Spleen (tissue), 11 donors: ENCODE measurements around the gene LRRC7. TPM values are rescaled to one million over a fixed set of nuclear protein-coding genes. Genes with fewer than 3 reads are reported as not detected.

Source experiments
- DNase-seq: peaks from one replicate; pipeline ENCODE4 v3.0.0-alpha.2; 2020
- H3K27ac ChIP-seq, 8 donors: fragments of 200-600 bp; sonication (generic) in 7 of 8; 1 replicate in 4 of 8; 2 replicates in 4 of 8; pipeline versions ENCODE4 v1.5.0 to v1.8.0; 2016 to 2021; ENCODE audit warnings: inconsistent platforms in 4 of 8, mild to moderate bottlenecking in 4 of 8, moderate library complexity in 1 of 8
- H3K27me3 ChIP-seq, 7 donors: fragments of 200-600 bp; sonication (generic) in 6 of 7; replicated peaks in 1 of 7; 1 replicate in 4 of 7; 2 replicates in 3 of 7; pipeline versions ENCODE4 v1.5.0 to v1.8.0; 2016 to 2021; ENCODE audit warnings: inconsistent platforms in 3 of 7, mild to moderate bottlenecking in 1 of 7
- H3K36me3 ChIP-seq, 6 donors: fragments of 200-600 bp; sonication (generic) in 5 of 6; 1 replicate in 4 of 6; 2 replicates in 2 of 6; pipeline versions ENCODE4 v1.5.0 to v1.8.0; 2016 to 2021; ENCODE audit warnings: inconsistent platforms in 2 of 6
- H3K4me1 ChIP-seq, 6 donors: fragments of 200-600 bp; sonication (generic) in 5 of 6; 1 replicate in 3 of 6; 2 replicates in 3 of 6; pipeline versions ENCODE4 v1.5.0 to v1.8.0; 2016 to 2021; ENCODE audit warnings: inconsistent platforms in 3 of 6
- H3K4me3 ChIP-seq, 8 donors: fragments of 200-600 bp; sonication (generic) in 7 of 8; 1 replicate in 4 of 8; 2 replicates in 4 of 8; pipeline versions ENCODE4 v1.5.0 to v1.8.0; 2016 to 2021; ENCODE audit warnings: inconsistent platforms in 4 of 8, mild to moderate bottlenecking in 4 of 8, moderate library complexity in 2 of 8
- H3K9me3 ChIP-seq, 8 donors: fragments of 200-600 bp; sonication (generic) in 7 of 8; 1 replicate in 4 of 8; 2 replicates in 4 of 8; pipeline versions ENCODE4 v1.5.0 to v1.8.0; 2016 to 2021; ENCODE audit warnings: inconsistent platforms in 4 of 8
- CTCF ChIP-seq, 11 experiments: fragments of 200-600 bp in 7 of 11; fragments of 450-650 bp in 4 of 11; sonication (generic) in 4 of 11; IDR thresholded peaks in 8 of 11; conservative IDR thresholded peaks in 3 of 11; 1 replicate in 7 of 11; 2 replicates in 4 of 11; pipeline versions ENCODE4 v1.4.0 to v1.8.0; 2016 to 2021; ENCODE audit warnings: antibody characterized with exemption in 11 of 11, inconsistent platforms in 4 of 11, mild to moderate bottlenecking in 1 of 11
- POLR2A ChIP-seq, 3 donors: fragments of 450-650 bp; IDR thresholded peaks; one replicate each; pipeline ENCODE4 v1.5.1; 2017; ENCODE audit warnings: antibody characterized with exemption in 3 of 3, mild to moderate bottlenecking in 1 of 3
- POLR2AphosphoS5 ChIP-seq, 3 donors: sonication (generic); formaldehyde crosslinking; IDR thresholded peaks; one replicate each; pipeline ENCODE4 v1.5.1; 2017; ENCODE audit warnings: antibody characterized with exemption in 3 of 3
- WGBS, 5 donors: extraction: QIAGEN DNeasy Blood & Tissue Kit in 3 of 5; methylation state at CpG; one replicate each; pipeline versions ENCODE4 v1.1.5 to v1.1.7; 2013 to 2018; 5-methylcytosine and 5-hydroxymethylcytosine counted together
- intact Hi-C: fragments of 100-400 bp; cut with DNase I; formaldehyde crosslinking; loops from one replicate; pipeline ENCODE4 v1.15.0; 2023; ENCODE audit warnings: low total_unique reads
- polyA plus RNA-seq, 3 donors: library from polyadenylated mRNA; stranded (reverse); fragments of 200-250 nt; gene quantifications; one replicate each; pipeline ENCODE4 v1.2.1, GENCODE V29; 2013
- total RNA-seq, 7 donors: library from RNA; depleted of rRNA in 3 of 7; stranded (reverse); fragments of >200 nt in 3 of 7; fragmentation: NEBNext Ultra II Directional in 4 of 7; extraction: Animal tissue kit (Norgen Biotek cat#: 25700) in 4 of 7; gene quantifications; one replicate each; pipeline versions ENCODE4 v1.1.0 to v1.2.1, GENCODE V29; 2016 to 2021
- donor health status: healthy with polysubstance abuse.
- donor health status: DM: no; HTN: no; CAD: no; lungs with moderate emphysema.
- donor health status: DM: no; HTN: no; CAD: no.
- donor health status: Bipolar disorder and iron deficiency.
- donor health status: healthy.
- donor health status: DM: no; HTN: no; CAD: no.
- donor health status: DM: yes; HTN: yes; CAD: no.

The LRRC7 gene
- total and polyA plus RNA-seq, 10 donors = 0.02 to 0.63 (median 0.13) TPM; not detected in 4

GRCh38 chr1:70150444-70150843 is 582.7 kb downstream of the LRRC7 start:
- no peaks in the 10 kb centered on the region for H3K9me3 ChIP-seq
- no peak for DNase-seq
- H3K4me3 ChIP-seq = no peak overlapping the region
- no peaks in the 10 kb centered on the region for H3K4me1 ChIP-seq
- TF ChIP-seq POLR2A (IDR thresholded peaks at IDR 0.05) (no peak), POLR2AphosphoS5 (IDR thresholded peaks at IDR 0.05) (no peak), CTCF (IDR thresholded peaks at IDR 0.05 in 8 of 11, conservative IDR thresholded peaks at IDR 0.05 in 3 of 11) (no peak)
- WGBS, 5 donors = 91 to 100% (median 97%) methylated on average over 1 of the region's 1 CpG
- H3K27me3 ChIP-seq = no peaks in the 10 kb centered on the region
- intact Hi-C loops = no loop called here
- no peak overlapping the region for H3K27ac ChIP-seq
- peaks cover 0 to 91% (median 12%) of the 10 kb centered on the region in 6 donors for H3K36me3 ChIP-seq

GRCh38 chr1:70153739-70154138 is 586.0 kb downstream of the LRRC7 start:
- H3K27ac ChIP-seq = no peak overlapping the region
- H3K4me1 ChIP-seq = no peaks in the 10 kb centered on the region
- H3K27me3 ChIP-seq = no peaks in the 10 kb centered on the region
- intact Hi-C loops = no loop called here
- H3K9me3 ChIP-seq = no peaks in the 10 kb centered on the region
- TF ChIP-seq CTCF (IDR thresholded peaks at IDR 0.05 in 8 of 11, conservative IDR thresholded peaks at IDR 0.05 in 3 of 11) (no peak), POLR2AphosphoS5 (IDR thresholded peaks at IDR 0.05) (no peak)
- H3K4me3 ChIP-seq = no peak overlapping the region
- DNase-seq = no peak
- 90 to 100% (median 97%) methylated on average over 3 of the region's 3 CpGs for WGBS, 5 donors
- H3K36me3 ChIP-seq = peaks cover 0 to 88% (median 14%) of the 10 kb centered on the region in 6 donors

GRCh38 chr1:70156529-70157120 is 588.9 kb downstream of the LRRC7 start:
- H3K27ac ChIP-seq = no peak overlapping the region
- WGBS, 5 donors = 94 to 98% (median 96%) methylated on average over 5 of the region's 5 CpGs
- TF ChIP-seq POLR2A (IDR thresholded peaks at IDR 0.05) = no peak
- H3K9me3 ChIP-seq = no peaks in the 10 kb centered on the region
- H3K36me3 ChIP-seq = peaks cover 0 to 75% (median 13%) of the 10 kb centered on the region in 6 donors
- no peaks in the 10 kb centered on the region for H3K27me3 ChIP-seq
- H3K4me3 ChIP-seq = no peak overlapping the region
- DNase-seq = no peak
- no peaks in the 10 kb centered on the region for H3K4me1 ChIP-seq
- intact Hi-C loops = no loop called here

- 90 to 94% (median 94%) methylated on average over 4 of the region's 4 CpGs for WGBS, 5 donors
- Histone ChIP-seq H3K4me3 (no peak overlapping the region), H3K27ac (no peak overlapping the region), H3K9me3 (no peaks in the 10 kb centered on the region), H3K4me1 (no peaks in the 10 kb centered on the region), H3K36me3 (peaks cover 0 to 65% (median 14%) of the 10 kb centered on the region in 6 donors), H3K27me3 (no peaks in the 10 kb centered on the region)
- intact Hi-C loops = no loop called here
- no peak for DNase-seq
- TF ChIP-seq POLR2A (IDR thresholded peaks at IDR 0.05) = no peak
- TF ChIP-seq POLR2AphosphoS5 (IDR thresholded peaks at IDR 0.05) = no peak
- no peak for TF ChIP-seq CTCF (IDR thresholded peaks at IDR 0.05 in 8 of 11, conservative IDR thresholded peaks at IDR 0.05 in 3 of 11)
These were observed 596.6 kb downstream of the LRRC7 start for GRCh38 chr1:70164350-70164749.

- TF ChIP-seq CTCF (IDR thresholded peaks at IDR 0.05 in 8 of 11, conservative IDR thresholded peaks at IDR 0.05 in 3 of 11) (no peak), POLR2AphosphoS5 (IDR thresholded peaks at IDR 0.05) (no peak), POLR2A (IDR thresholded peaks at IDR 0.05) (no peak)
- no peak for DNase-seq
These were observed 600.6 kb downstream of the LRRC7 start for GRCh38 chr1:70168283-70168682.

More at GRCh38 chr1:70168283-70168682, 600.6 kb downstream of the LRRC7 start:
- H3K27me3 ChIP-seq = no peaks in the 10 kb centered on the region
- H3K9me3 ChIP-seq = no peaks in the 10 kb centered on the region
- intact Hi-C loops = no loop called here
- no peak overlapping the region for H3K4me3 ChIP-seq
- H3K27ac ChIP-seq = no peak overlapping the region
- peaks cover 0 to 65% (median 7%) of the 10 kb centered on the region in 6 donors for H3K36me3 ChIP-seq
- H3K4me1 ChIP-seq = no peaks in the 10 kb centered on the region
